ENCODE measurements around the gene ITPR1.
A peak's percentile ranks its signal among the peaks of the same experiment; 100 is the strongest.

DNA sequence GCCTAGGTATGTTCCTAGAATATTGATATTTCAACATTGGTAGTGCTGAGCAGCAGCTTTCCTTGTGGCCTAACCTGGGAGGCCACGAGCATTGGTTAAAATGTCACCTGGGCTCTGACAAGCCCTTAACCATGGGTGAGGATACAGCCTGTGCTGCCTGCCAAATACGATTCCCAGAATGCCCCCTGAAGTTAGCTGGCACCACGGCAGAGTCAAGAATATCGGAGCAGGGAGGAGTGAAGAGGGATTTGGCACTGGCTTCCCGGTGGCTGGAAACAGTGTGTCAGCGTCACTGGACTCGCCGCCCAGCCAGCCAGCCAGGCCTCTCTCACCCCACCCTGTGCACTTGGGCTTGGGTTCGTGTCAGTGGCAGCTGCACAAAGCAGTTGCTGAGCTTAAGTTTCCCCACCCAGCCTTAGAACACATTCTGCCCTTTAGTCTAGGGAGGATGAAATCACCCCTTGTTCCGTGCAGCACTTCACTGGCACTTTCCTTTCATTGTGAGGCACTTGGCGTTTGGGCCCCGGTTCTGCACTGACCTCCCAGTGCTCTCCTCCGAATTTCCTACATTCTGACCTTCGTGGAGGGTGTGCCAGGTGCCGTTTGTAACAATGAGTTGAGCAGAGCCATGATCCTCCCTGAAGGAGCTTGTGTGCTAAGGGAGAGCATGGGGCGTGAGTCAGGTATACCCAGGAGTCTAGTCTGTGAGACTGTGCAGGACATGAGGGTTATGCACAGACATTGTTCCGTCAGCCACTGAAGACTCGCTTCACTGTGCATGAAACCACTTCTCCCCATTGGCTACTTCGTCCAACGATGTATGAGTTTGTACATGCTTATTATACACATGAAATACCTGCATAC, 333.3 kb downstream of the ITPR1 start:
- TF ChIP-seq, protein P1, sequence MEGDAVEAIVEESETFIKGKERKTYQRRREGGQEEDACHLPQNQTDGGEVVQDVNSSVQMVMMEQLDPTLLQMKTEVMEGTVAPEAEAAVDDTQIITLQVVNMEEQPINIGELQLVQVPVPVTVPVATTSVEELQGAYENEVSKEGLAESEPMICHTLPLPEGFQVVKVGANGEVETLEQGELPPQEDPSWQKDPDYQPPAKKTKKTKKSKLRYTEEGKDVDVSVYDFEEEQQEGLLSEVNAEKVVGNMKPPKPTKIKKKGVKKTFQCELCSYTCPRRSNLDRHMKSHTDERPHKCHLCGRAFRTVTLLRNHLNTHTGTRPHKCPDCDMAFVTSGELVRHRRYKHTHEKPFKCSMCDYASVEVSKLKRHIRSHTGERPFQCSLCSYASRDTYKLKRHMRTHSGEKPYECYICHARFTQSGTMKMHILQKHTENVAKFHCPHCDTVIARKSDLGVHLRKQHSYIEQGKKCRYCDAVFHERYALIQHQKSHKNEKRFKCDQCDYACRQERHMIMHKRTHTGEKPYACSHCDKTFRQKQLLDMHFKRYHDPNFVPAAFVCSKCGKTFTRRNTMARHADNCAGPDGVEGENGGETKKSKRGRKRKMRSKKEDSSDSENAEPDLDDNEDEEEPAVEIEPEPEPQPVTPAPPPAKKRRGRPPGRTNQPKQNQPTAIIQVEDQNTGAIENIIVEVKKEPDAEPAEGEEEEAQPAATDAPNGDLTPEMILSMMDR (IDR thresholded peaks at IDR 0.05): no peak
- TF ChIP-seq HDAC2 (IDR thresholded peaks at IDR 0.05) (no peak), CHD2 (IDR thresholded peaks at IDR 0.05; ENCODE audit: low read length, partially characterized antibody) (no peak), RFX5 (IDR thresholded peaks at IDR 0.05) (no peak), POLR2A (IDR thresholded peaks at IDR 0.05; ENCODE audit: low read length) (no peak), RAD21 (conservative IDR thresholded peaks at IDR 0.05 in 1 of 2, IDR thresholded peaks at IDR 0.05 in 1 of 2) (0 out of 5 replicates have a peak, but pooled peaks of 1 of the 2 experiments have one; percentile 9), KDM1A (IDR thresholded peaks at IDR 0.05; ENCODE audit: low read depth) (no peak), SREBF2 (IDR thresholded peaks at IDR 0.05) (no peak), JUN (IDR thresholded peaks at IDR 0.05) (peak in 1 of 2 experiments; percentile 41; a peak in 3 of 5 replicates), CHD4 (IDR thresholded peaks at IDR 0.05; ENCODE audit: borderline replicate concordance) (no peak), EP300 (IDR thresholded peaks at IDR 0.05) (no peak), CBX2 (IDR thresholded peaks at IDR 0.05; ENCODE audit: borderline replicate concordance, low read depth) (no peak)
- TF ChIP-seq, protein P2, sequence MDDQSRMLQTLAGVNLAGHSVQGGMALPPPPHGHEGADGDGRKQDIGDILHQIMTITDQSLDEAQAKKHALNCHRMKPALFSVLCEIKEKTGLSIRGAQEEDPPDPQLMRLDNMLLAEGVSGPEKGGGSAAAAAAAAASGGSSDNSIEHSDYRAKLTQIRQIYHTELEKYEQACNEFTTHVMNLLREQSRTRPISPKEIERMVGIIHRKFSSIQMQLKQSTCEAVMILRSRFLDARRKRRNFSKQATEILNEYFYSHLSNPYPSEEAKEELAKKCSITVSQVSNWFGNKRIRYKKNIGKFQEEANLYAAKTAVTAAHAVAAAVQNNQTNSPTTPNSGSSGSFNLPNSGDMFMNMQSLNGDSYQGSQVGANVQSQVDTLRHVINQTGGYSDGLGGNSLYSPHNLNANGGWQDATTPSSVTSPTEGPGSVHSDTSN (IDR thresholded peaks at IDR 0.05): no peak
